ENCODE results near the gene PRDM16. TPM values are rescaled to one million over a fixed set of nuclear protein-coding genes. Genes with fewer than 3 reads are reported as not detected.

PRDM16 gene
- total RNA-seq, 1 experiment from 2014 or later, result 6.1 TPM

DNA sequence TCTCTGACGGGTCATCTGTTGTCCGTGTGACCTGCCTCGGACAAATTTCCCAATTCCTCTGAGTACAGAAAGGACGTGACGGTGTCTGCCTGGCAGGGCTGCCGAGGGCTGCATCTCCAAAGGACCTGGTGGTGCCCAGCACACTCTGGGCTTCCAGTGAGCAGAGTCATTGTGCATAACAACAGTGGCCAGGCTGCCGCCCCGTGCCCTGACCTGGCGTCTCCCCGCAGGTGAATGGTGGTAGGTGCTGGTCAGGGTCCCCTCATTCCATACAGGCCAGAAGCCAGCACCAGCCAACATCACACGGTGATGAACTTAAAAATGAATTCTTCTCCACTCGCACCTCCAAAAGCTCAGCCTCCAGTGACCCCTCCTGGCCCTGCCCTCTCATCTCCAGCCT, 28.2 kb downstream of the PRDM16 start:
- ChIA-PET POLR2A (no interaction called here), RAD21 (ENCODE audit: low non-redundant PET in 1 of 2, low total read pairs in 2 of 2, uncharacterized antibody in 2 of 2, unreplicated experiment in 2 of 2) (no interaction called here), CTCF (no interaction called here)
- Histone ChIP-seq H3K4me2 (ENCODE audit: low read length) (no peak overlapping the region), H3K9ac (ENCODE audit: low read length) (no peak overlapping the region), H3K36me3 (ENCODE audit: control insufficient read depth in 1 of 2, insufficient read depth in 2 of 2, low read length in 2 of 2) (no peaks in the 10 kb centered on the region), H4K20me1 (ENCODE audit: insufficient read depth) (no peaks in the 10 kb centered on the region), H3K9me3 (ENCODE audit: control insufficient read depth in 1 of 2, insufficient read depth in 1 of 2, low read depth in 1 of 2, low read length in 2 of 2) (no peaks in the 10 kb centered on the region), H3K4me3 (replicated peaks in 1 of 2; ENCODE audit: low read depth in 1 of 2, low read length in 2 of 2) (no peak overlapping the region), H3K4me1 (ENCODE audit: control insufficient read depth in 1 of 2, insufficient read depth in 2 of 2, low read length in 2 of 2) (no peaks in the 10 kb centered on the region), H3K27me3 (ENCODE audit: insufficient read depth, low read length) (no peaks in the 10 kb centered on the region), H3K79me2 (ENCODE audit: insufficient read depth, low read length) (no peaks in the 10 kb centered on the region), H3K27ac (ENCODE audit: low read depth, low read length) (no peak overlapping the region), H3K9me2 (ENCODE audit: insufficient read depth) (no peaks in the 10 kb centered on the region), H2AFZ (ENCODE audit: low read depth, low read length, poor library complexity, severe bottlenecking) (no peak overlapping the region)
- no TSS peak for BruUV-seq (replicated peaks)
- TF ChIP-seq POLR2A (IDR thresholded peaks at IDR 0.05; ENCODE audit: borderline replicate concordance, extremely low read depth, insufficient read depth, insufficient read length), result no peak
- TF ChIP-seq SIN3A (IDR thresholded peaks at IDR 0.05; ENCODE audit: low read depth), result no peak
- TF ChIP-seq, protein P1, sequence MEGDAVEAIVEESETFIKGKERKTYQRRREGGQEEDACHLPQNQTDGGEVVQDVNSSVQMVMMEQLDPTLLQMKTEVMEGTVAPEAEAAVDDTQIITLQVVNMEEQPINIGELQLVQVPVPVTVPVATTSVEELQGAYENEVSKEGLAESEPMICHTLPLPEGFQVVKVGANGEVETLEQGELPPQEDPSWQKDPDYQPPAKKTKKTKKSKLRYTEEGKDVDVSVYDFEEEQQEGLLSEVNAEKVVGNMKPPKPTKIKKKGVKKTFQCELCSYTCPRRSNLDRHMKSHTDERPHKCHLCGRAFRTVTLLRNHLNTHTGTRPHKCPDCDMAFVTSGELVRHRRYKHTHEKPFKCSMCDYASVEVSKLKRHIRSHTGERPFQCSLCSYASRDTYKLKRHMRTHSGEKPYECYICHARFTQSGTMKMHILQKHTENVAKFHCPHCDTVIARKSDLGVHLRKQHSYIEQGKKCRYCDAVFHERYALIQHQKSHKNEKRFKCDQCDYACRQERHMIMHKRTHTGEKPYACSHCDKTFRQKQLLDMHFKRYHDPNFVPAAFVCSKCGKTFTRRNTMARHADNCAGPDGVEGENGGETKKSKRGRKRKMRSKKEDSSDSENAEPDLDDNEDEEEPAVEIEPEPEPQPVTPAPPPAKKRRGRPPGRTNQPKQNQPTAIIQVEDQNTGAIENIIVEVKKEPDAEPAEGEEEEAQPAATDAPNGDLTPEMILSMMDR (IDR thresholded peaks at IDR 0.05 in 2 of 3, conservative IDR thresholded peaks at IDR 0.05 in 1 of 3; ENCODE audit: borderline replicate concordance in 1 of 3, insufficient read depth in 1 of 3, low read depth in 2 of 3, low read length in 2 of 3), result no peak
- TF ChIP-seq EGR1 (IDR thresholded peaks at IDR 0.05; ENCODE audit: low read depth), result no peak
- no peak for TF ChIP-seq SRF (IDR thresholded peaks at IDR 0.05; ENCODE audit: low read depth)
- TF ChIP-seq, protein P2, sequence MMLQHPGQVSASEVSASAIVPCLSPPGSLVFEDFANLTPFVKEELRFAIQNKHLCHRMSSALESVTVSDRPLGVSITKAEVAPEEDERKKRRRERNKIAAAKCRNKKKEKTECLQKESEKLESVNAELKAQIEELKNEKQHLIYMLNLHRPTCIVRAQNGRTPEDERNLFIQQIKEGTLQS (IDR thresholded peaks at IDR 0.05), result no peak
- TF ChIP-seq FOSL1 (IDR thresholded peaks at IDR 0.05; ENCODE audit: low read depth), result no peak
- TF ChIP-seq, protein P3, sequence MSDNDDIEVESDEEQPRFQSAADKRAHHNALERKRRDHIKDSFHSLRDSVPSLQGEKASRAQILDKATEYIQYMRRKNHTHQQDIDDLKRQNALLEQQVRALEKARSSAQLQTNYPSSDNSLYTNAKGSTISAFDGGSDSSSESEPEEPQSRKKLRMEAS (IDR thresholded peaks at IDR 0.05), result no peak
- no peak for TF ChIP-seq CBX3 (IDR thresholded peaks at IDR 0.05; ENCODE audit: low read depth)
- TF ChIP-seq EZH2phosphoT487 (IDR thresholded peaks at IDR 0.05; ENCODE audit: borderline replicate concordance), result no peak
- no peak for TF ChIP-seq EZH2 (IDR thresholded peaks at IDR 0.05)
- intact Hi-C loops (cut with micrococcal nuclease), result no loop called here
- ATAC-seq, result no peak
- DNase-seq (ENCODE audit: low read depth, low spot score), result no peak
